ENCODE data around the gene EFCAB12.
"Not testable (repeated sequence)": the region's sequence is repeated elsewhere in the genome, so short reads cannot be mapped to it uniquely, and the experiment has no call there.

Gene EFCAB12

DNA sequence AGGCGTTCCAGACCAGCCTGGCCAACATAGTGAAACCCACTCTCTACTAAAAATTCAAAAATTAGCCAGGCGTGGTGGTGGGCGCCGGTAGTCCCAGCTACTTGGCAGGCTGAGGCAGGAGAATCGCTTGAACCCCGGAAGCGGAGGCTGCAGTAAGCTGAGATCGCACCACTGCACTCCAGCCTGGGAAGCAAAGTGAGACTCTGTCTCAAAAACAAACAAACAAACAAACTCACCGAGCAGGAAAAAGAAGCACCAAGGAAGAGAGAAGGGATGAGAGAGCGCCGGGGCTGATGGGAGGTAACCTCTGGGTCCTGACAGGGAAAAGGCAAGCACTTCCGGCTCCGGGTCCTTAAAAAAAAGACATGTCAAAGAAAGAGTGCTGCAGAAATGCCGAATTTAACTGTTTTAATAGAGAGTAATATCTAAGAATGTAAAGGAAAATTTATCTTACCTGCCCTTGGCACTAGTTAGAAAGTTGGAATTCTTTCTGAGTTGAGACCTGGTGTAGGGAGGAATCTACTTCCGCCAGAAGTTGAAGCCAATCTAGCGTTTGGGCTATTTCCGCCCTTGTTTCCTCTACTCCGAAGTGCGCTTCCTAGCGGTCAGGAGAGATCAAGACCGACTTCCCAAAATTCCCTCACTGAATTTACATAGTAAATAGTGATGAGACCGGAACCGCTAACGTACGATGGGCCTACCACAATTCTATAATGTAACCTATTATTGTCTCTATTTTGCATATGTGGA is 29.1 kb downstream of the EFCAB12 start:
- Histone ChIP-seq H3K4me3 (replicated peaks; ENCODE audit: low read depth, low read length) (peak overlapping the region; percentile 80), H3K27me3 (replicated peaks; ENCODE audit: control insufficient read depth, insufficient read depth, low read length) (no peaks in the 10 kb centered on the region), H3K36me3 (ENCODE audit: control insufficient read depth, insufficient read depth, low read length) (peaks cover 11% of the 10 kb centered on the region)
- TF ChIP-seq, protein P1, sequence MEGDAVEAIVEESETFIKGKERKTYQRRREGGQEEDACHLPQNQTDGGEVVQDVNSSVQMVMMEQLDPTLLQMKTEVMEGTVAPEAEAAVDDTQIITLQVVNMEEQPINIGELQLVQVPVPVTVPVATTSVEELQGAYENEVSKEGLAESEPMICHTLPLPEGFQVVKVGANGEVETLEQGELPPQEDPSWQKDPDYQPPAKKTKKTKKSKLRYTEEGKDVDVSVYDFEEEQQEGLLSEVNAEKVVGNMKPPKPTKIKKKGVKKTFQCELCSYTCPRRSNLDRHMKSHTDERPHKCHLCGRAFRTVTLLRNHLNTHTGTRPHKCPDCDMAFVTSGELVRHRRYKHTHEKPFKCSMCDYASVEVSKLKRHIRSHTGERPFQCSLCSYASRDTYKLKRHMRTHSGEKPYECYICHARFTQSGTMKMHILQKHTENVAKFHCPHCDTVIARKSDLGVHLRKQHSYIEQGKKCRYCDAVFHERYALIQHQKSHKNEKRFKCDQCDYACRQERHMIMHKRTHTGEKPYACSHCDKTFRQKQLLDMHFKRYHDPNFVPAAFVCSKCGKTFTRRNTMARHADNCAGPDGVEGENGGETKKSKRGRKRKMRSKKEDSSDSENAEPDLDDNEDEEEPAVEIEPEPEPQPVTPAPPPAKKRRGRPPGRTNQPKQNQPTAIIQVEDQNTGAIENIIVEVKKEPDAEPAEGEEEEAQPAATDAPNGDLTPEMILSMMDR (IDR thresholded peaks at IDR 0.05; ENCODE audit: insufficient read depth, low read length, poor library complexity, severe bottlenecking) = peak; percentile 90
- DNase-seq (ENCODE audit: extremely low read depth, insufficient read length) = peak; percentile 78

DNA sequence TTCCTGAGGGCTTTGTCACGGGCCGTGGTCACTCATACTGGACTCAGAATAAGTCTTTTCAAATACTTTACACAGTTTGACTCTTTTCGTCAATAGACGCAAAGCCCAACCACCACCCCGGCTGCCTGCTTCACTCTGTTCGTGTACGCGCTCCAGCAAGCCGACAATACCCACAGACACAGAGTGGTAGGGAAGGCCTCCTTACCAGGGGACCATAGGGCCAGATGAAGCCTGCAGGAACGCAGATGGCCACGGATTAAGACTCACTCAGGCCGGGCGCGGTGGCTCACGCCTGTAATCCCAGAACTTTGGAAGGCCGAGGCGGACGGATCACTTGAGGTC is 29.7 kb downstream of the EFCAB12 start:
- no peak for DNase-seq (ENCODE audit: extremely low read depth, insufficient read length)
- TF ChIP-seq, protein P1 (IDR thresholded peaks at IDR 0.05; ENCODE audit: insufficient read depth, low read length, poor library complexity, severe bottlenecking) = no peak
- Histone ChIP-seq H3K27me3 (replicated peaks; ENCODE audit: control insufficient read depth, insufficient read depth, low read length) (no peaks in the 10 kb centered on the region), H3K36me3 (ENCODE audit: control insufficient read depth, insufficient read depth, low read length) (peaks cover 11% of the 10 kb centered on the region), H3K4me3 (replicated peaks; ENCODE audit: low read depth, low read length) (peak overlapping the region; percentile 80)

DNA sequence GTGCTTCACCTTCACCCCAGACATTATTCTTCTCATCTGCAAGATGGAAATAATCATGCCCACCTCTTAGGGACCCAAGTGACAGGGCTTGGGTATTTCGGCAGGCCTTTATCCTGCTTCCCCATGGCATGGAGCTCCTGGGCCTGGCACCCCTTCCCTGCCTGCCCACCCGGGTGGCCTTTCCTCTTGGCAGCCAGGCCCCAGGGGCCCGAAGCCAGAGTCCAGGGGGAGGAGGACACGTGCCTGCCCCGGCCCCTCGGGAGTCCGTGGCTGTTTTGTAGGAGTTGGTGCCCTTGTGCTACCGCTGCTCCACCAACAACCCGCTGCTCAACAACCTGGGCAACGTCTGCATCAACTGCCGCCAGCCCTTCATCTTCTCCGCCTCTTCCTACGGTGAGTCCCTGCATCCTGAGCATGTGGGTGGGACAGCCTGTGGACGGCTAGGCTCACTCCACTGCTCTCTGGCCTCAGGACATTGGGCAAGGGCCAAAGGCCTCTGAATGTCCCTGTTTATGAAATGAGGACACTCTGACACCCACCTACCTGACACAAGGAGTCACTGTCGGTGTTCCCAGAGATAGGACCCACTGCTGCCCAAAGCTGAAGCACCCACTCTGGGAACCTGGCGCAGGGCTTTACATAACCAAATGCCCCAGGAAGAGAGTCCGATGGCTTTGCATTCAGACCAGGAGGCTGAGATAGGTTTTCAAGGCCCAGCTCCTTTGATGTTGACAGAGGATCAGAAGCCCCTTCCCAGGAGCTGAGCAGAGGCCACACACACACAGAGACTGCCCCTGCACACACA is 34.5 kb downstream of the EFCAB12 start:
- H3K4me3 ChIP-seq (replicated peaks; ENCODE audit: low read depth, low read length); DNase-seq (ENCODE audit: extremely low read depth, insufficient read length); H3K27me3 ChIP-seq (replicated peaks; ENCODE audit: control insufficient read depth, insufficient read depth, low read length): not testable (repeated sequence)
- H3K36me3 ChIP-seq (ENCODE audit: control insufficient read depth, insufficient read depth, low read length) = peaks cover 24% of the 10 kb centered on the region

DNA sequence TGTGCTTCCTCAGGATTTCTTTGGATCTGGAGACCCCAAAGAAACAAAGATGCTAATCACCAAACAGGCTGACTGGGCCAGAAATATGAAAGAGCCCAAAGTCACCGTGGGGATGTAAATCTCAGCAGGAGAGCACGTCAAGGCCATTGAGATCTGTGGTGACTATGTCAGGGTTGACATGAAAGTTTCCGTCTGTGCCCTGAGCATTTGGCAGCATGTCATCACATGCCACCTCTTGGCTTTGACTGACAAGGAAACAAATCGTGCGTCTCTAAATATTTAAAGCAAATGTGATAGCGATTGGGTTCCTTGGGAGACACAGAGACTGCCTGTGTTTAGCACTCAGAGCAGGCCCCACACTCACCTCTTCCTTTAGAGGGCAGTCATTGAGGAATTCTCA is 35.2 kb downstream of the EFCAB12 start:
- H3K27me3 ChIP-seq (replicated peaks; ENCODE audit: control insufficient read depth, insufficient read depth, low read length) = no peaks in the 10 kb centered on the region
- H3K36me3 ChIP-seq (ENCODE audit: control insufficient read depth, insufficient read depth, low read length) = peaks cover 24% of the 10 kb centered on the region
- DNase-seq (ENCODE audit: extremely low read depth, insufficient read length) = no peak
- TF ChIP-seq, protein P1 (IDR thresholded peaks at IDR 0.05; ENCODE audit: insufficient read depth, low read length, poor library complexity, severe bottlenecking) = no peak
- H3K4me3 ChIP-seq (replicated peaks; ENCODE audit: low read depth, low read length) = no peak overlapping the region

DNA sequence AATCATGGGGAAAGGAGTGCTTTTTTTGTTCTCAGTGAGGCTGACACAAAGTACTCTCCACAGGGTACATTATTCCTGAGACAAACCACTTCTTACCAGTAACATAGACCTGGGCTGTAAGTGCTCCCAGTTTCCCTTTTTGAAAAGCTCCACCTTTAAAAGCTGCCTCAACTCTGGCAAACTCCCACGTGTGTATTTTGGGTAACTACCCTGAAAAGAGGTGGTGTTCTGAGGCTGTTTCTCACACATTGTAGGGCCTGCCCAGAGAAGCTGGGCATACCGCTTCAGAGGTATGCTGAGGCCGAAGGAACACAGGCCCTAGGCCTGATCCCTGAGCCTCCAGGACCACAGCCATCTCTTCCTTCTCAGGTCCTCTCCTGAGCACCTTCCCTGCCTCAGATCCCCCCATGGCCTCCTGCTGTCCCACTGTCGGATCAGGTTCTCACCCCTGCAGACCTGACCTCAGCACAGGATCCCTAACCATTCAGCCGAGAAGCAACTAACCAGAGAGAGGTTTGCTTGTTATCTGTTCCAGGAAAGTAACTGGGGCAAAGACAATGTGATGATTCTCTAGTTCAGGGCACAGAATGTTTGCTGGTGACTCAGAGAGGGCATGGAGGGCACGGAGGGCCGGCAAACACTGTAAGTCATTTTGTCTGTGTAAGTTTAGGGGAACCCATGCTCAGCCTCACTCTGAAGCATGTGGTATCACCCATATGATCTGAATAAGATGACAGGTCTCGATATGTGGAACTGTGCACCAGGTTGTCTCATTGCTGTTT is 36.1 kb downstream of the EFCAB12 start:
- not testable (repeated sequence) for H3K4me3 ChIP-seq (replicated peaks; ENCODE audit: low read depth, low read length); DNase-seq (ENCODE audit: extremely low read depth, insufficient read length); H3K27me3 ChIP-seq (replicated peaks; ENCODE audit: control insufficient read depth, insufficient read depth, low read length)
- peaks cover 26% of the 10 kb centered on the region for H3K36me3 ChIP-seq (ENCODE audit: control insufficient read depth, insufficient read depth, low read length)

DNA sequence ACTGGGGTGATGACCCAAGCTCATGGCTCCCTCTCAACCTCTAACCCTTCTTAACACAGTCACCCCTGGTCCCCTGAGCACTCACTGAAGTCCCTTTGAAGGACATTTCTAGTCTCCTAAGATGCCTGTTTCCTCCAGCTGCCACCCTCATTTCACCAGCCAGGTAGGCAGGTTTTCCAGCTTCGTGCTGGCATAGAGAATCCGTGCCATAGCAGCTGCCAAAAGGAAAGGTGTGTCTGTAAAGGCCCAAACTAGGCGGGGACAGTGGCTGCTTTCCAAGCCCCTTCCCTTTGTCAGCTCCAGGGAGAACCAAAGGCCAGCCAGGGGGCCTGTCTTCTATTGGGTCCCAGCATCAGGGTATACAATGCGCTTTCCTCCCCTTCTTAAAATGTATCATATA is 36.9 kb downstream of the EFCAB12 start:
- not testable (repeated sequence) for H3K27me3 ChIP-seq (replicated peaks; ENCODE audit: control insufficient read depth, insufficient read depth, low read length)

DNA sequence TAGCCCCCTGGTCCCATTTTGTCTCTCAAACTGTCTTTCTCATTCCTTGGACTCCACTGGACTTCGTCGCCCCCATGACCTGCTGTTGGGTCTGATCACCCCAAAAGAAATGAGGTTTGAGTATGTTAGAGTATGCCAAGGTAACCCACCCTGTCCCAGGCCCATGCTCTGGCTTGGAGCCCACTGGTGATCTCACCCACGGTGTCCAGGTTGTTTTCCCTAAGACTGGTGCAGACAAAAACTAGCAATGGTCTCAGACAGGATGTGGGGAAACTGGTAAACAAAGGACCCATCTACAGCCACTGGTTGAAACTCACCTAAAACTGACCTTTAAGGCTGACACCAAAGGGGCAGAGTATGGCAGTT is 38.9 kb downstream of the EFCAB12 start:
- peaks cover 20% of the 10 kb centered on the region for H3K36me3 ChIP-seq (ENCODE audit: control insufficient read depth, insufficient read depth, low read length)
- DNase-seq (ENCODE audit: extremely low read depth, insufficient read length) = no peak
- TF ChIP-seq, protein P1 (IDR thresholded peaks at IDR 0.05; ENCODE audit: insufficient read depth, low read length, poor library complexity, severe bottlenecking) = no peak
- H3K4me3 ChIP-seq (replicated peaks; ENCODE audit: low read depth, low read length) = no peak overlapping the region
- no peaks in the 10 kb centered on the region for H3K27me3 ChIP-seq (replicated peaks; ENCODE audit: control insufficient read depth, insufficient read depth, low read length)

More for the DNA sequence above, 36.9 kb downstream of the EFCAB12 start:
- not testable (repeated sequence) for DNase-seq (ENCODE audit: extremely low read depth, insufficient read length); H3K4me3 ChIP-seq (replicated peaks; ENCODE audit: low read depth, low read length)
- H3K36me3 ChIP-seq (ENCODE audit: control insufficient read depth, insufficient read depth, low read length) = peaks cover 28% of the 10 kb centered on the region

DNA sequence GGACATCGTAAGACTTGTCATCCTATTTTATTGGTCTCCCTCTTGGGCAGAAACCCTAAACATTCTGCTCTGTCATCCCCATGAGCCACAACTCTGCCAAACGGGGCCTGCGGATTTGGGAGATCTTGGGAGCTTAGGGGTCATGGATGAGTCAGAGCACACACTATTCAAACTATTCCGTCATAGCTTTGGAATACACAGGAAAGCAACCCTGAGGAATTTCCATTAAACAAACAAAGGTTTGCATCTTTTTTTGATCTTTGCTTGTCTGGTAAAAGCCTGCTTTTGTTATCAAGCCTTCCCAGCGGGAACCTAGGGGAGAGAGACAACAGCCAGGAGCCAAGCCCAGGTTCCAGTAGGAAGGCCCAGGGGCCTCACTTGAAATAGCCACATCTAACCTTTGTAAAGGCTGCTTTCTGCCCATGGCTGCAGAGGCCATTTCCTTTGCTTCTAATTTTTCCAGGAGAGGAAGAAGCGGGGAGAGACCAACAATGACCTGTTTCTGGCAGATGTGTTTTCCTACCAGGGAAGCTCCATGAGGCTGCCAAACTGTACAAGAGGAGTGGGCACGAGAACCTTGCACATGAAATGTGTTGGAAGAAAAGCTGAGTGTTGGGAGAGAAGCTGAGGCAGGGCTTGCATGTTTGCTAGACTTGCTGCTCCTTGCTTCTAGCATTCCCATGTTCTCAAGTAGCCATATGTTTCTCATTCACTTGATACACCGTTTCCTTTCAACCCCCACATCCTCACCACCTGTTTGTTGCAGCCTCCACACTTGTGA is 39.5 kb downstream of the EFCAB12 start:
- not testable (repeated sequence) for H3K27me3 ChIP-seq (replicated peaks; ENCODE audit: control insufficient read depth, insufficient read depth, low read length); H3K4me3 ChIP-seq (replicated peaks; ENCODE audit: low read depth, low read length); DNase-seq (ENCODE audit: extremely low read depth, insufficient read length)
- peaks cover 20% of the 10 kb centered on the region for H3K36me3 ChIP-seq (ENCODE audit: control insufficient read depth, insufficient read depth, low read length)
